GM18907 (cell line): ENCODE results near the gene MASP1.
"Not testable (repeated sequence)": the region's sequence is repeated elsewhere in the genome, so short reads cannot be mapped to it uniquely, and the experiment has no call there.

Source experiments
- ATAC-seq: cut with Tn5 transposase; IDR thresholded peaks from one replicate; pipeline ENCODE4 v1.9.1; 2021; ENCODE audit warnings: mild to moderate bottlenecking, moderate library complexity; ENCODE audit not compliant: unreplicated experiment

The MASP1 gene

DNA sequence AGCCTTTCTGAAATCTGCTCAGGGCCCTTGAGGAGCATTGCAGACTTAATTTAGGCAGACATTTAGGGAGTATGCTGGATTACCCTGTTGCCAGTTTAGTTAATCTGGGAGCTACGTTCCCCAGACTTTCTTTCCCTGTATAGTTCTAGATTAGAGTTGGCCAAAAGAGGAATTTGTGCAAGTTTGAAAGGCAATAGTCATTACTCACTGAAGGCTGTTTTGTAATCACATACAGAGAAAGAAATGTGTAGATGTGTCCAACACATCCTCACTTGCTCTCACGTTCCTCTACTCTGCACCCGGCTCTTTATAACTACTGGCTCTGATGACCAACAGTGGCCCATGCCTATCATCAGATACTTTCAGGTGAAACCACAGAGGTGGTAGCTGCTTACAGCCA lies 24.2 kb downstream of the MASP1 start:
- no peak for ATAC-seq

DNA sequence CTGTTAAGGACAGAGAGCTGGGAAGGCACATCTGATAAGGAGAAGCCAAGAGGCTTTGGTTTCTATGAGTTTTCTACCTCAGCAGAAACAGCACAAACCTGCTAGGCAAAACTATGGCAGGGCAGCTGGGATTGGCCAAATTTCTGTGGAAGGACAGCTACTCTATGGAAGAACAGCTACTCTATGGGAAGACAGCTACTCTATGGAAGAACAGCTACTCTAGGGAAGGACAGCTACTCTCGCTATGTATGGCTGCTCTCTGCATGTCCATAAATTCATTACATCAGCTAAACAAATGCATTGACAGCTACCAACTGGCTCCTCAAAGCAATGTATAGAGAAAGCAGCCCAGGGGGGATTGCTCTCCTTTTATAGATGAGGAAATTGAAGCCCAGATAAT lies 24.8 kb downstream of the MASP1 start:
- no peak for ATAC-seq

DNA sequence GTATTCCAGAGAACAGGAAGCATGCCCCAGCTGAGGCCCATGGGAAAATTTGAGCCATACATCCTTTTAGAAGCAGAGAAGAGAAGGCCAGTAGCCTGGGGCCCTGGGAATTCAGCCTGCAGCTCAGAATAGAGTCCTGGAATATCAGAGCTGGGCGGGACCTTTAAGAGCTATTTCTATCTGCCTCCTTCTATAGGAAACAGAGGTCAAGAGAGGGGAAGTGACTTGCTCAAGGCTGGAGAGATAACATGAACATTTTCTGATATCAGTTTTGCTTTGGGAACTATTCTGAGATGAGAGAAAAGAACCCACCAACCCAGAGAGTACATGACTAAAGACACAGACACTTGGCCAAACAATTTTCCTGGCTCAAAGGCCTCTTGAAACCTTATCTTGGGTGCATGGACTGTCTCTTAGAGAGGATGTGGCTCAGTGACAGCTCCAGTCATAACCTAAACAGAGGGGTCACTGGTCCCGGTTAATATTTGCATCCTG lies 26.0 kb downstream of the MASP1 start:
- ATAC-seq = no peak

DNA sequence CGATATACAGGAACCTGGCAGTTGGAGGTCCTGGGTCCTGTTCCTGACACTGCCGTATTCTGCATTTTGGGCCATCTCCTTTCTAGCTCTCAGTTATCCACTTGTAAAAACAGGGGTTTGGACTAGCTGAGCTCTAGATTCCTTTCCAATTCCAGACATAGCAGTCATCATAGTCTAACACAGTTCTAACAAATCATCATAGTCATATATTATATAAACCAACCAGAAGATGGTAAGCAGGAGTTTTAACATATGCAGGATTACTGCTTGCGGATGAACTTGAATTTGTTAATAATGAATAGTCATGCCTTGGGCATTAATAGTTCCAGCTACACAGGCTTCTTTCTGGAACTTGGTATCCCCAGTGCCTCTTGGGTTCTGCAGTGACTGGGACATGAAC lies 26.6 kb downstream of the MASP1 start:
- ATAC-seq = no peak

DNA sequence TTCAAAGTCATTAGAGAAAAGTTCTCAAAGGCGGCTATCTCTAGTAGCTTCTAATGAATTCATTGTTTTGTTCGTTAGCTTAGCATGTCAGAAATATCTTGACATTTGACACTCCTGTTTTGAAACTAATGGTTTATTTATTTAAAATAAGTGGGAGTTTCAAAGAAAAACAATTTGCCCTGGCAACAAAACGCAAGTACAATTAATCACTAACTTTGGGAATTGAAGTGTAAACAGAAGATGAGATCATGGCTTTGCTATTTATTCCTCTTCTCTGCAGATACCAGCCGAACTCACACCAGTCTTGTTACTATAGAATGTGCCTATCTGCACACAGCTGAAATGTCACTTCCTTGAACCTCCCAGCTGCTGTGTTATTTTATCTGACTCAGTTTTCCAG lies 27.5 kb downstream of the MASP1 start:
- no peak for ATAC-seq

DNA sequence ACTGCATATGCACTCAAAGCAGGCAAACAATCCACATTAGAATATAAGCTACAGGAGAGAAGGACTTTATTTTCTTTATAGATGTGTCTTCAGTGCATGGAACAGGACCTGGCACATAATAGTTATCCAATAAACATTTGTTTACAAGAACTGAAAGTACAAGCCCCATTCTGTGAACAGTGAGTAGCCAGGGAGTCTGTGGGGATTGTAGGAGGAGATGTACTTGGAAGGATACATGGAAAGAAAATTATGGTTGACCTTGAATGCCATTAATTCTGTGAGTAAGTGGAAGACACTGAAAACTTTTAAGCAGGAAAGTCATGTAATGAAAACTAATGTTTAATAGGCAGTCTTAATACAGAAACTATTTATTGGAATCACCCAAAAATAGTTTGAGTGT lies 28.3 kb downstream of the MASP1 start:
- ATAC-seq = no peak

DNA sequence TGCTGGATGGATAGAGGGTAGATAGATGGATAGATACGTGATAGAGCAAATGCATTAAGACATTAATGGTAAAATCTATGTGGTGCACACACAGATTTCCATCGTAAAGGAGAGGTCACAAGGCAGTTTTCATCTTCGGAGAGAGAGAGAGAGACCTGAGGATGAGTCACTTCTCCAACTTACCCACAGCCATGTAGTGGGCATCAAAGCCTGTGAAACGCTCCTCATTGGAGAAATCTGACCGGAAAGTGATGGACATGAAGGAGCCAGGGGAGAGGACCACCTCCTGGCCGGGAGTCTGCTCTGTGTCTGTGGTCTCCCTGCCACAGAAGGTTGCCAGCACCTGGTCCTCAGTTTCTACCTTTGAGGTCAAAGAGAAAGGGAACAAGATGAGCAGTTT lies 29.2 kb downstream of the MASP1 start:
- ATAC-seq = no peak

DNA sequence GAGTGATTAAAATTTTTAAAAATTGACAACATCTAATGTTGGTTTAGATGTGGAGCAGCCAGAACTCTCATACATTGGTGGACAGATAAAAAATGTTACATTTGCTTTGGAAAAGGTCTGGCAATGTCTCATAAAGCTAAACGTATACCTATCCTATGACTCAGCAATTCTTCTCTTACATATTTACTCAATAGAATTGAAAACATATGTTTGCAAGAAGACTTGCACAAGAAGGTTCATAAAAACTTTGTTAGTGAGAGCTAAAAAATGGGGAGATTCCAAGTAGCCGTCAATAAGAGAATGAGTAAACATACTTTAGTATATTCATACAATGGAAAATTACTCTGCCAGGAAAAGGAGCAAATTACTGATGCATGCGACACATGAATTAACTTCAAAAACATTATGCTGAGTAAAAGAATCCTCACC lies 30.0 kb downstream of the MASP1 start:
- ATAC-seq = no peak

DNA sequence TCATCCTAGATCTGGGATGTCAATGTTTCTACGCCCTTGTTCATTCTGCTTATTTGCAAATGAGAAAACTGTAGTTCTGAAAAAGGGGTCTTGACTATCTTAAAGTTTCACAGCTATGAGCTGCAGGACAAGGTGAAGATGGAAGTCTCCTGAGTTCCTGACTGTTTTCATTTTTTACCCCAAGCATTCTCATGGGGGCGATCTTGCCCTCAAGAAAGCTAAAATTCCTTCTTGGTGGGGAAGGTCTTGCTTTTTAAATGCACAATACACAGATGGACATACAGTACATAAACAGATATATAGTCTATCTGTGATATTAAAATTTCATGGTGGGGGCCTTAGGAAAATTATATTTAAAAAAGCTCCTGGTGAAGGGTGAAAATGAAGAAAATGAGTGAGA lies 32.4 kb downstream of the MASP1 start:
- ATAC-seq = no peak

DNA sequence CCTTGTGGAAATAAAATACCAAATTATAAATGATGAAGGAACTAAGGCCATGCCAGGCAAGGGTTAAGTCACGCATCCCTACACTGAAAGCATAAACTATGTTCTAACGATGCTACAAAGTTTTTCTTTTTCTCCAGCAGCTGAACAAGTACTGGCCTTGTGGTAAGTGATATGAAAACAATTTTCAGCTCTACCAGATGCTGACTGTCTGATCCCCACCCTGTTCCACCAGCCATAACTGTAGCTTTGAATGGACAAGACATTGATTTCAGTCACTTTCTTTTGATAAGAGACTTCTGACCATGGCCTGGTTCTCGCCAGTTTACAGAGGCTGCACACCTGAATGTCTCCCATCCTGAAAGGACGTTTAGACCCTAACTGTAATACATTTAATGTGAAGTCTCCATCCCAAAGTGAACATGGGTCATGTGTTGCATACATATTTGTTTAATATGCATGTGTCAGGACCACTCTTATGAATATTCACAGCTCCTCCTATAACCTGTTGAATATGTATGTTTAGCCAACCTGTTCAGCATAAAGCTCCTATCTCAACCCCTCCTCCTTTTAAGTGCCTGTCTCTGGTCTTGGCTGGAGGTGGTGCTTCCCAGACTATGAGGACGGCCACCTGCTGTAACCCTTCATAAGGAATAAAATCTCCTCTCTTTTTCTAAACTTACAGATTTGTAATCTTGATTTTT lies 33.4 kb downstream of the MASP1 start:
- no peak for ATAC-seq

DNA sequence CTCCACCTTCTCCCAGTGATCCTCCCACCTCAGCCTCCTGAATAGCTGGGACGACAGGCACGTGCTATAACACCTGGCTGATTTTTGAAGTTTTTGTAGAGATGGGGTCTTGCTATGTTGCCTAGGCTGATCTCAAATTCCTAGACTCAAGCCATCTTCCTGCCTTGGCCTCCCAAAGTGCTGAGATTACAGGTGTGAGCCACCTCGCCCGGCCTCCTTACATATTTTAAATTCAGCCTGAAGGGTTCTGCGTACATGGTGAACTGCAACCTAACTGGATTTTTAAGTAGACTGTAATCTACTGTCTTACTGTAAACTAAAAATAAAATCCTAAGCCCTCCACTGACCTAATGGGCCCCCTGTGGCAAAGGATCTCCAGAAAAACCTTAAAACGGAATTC lies 34.1 kb downstream of the MASP1 start:
- no peak for ATAC-seq

DNA sequence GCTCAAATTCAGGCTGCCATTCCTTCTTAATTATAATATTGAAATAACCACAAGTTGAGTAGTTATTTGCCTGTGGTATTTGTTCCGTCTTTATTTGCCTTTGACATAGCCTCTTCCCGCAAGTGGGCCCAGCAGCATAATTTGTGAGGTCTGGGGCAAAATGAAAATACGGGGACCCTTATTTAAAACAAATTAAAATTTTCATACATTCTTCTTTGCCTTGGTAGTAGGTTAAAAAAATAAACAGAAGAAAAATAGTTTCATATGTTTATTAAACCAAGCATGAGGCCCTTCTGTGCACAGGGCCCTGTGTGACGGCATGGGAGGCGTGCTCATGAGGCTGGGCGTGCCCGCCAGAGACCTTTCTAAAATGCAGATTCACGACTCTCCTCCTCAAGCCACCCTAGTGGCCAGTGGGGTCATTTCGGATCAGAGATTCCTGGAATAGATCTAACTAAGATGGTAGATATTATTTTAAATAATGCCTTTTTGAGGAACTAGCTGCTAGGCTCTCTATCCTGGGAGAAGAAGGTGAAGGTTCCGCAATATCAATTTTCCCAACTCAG lies 35.4 kb downstream of the MASP1 start:
- no peak for ATAC-seq

DNA sequence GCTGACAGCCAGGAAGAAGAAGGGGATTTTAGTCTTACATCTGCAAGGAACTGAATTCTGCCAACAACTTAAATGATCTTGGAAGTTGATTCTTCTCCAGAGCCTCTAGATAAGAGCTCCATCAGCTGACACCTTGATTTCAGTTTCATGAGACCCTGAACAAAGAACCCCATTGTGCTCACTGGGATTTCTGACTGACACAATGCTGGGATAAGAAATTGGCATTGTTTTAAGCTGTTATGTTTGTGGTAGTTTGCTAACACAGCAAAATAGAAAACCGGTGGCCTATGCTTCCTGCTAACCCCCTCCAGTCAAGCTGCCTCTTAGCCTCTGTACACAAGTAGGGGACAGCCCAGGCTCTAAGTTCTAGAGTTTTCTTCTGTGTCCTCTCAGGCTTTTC lies 36.2 kb downstream of the MASP1 start:
- no peak for ATAC-seq

DNA sequence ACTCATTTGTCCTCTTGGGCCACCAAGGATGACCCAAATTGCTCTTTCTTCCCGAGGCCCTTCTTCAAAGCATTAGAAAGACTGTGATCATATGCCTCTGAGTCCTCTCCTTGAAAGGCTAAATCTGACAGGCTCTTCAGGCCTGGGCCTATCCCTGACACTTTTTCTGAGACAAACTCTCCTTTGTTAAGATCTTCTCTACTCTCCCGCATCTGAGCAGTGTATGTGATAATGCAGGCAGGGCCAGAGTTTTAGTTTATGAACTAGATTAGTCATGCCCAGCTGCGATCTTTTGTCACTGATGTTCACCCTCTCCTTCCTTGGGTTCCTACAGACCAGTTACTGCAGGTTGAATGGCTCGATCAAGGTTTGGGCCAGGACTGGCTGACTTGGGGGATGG lies 39.2 kb downstream of the MASP1 start:
- ATAC-seq = no peak

DNA sequence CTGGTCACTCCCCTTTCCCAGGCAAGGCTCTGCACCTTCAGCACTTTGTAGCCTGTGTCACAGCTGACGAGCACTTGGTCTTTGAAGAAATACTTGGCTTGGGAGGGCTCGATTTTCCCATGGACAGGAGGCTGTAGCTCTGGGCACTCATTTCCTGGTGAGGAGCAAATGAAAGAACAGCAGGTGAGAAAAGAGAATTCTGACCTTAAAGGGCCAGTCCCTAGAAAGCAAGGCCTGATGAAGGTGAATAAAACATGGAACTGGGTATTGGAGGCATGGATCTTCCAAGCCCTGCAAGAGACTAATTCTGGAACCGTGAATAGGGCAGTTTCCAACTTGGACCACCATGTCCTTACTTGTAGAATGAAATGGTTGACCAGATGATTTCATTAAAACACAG lies 39.9 kb downstream of the MASP1 start:
- ATAC-seq = no peak

DNA sequence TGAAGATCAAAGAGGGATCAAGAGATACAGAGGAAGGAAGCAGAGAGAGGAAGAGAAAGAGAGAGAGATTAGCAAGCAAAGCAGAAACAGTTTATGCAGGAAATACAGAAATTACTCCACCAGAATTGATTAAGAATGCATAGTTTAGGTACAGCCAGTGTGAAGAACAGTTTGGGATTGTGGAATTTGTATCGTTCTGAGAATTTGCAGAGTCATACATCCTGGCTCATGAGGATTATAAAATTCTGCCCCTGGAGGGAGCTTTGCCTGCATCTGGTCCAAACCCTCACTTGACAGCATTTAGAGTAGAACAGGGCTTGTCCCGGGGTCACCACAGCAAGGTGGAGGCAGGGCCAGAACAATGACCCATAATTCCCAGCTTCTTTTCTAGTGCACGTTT lies 44.1 kb downstream of the MASP1 start:
- no peak for ATAC-seq

DNA sequence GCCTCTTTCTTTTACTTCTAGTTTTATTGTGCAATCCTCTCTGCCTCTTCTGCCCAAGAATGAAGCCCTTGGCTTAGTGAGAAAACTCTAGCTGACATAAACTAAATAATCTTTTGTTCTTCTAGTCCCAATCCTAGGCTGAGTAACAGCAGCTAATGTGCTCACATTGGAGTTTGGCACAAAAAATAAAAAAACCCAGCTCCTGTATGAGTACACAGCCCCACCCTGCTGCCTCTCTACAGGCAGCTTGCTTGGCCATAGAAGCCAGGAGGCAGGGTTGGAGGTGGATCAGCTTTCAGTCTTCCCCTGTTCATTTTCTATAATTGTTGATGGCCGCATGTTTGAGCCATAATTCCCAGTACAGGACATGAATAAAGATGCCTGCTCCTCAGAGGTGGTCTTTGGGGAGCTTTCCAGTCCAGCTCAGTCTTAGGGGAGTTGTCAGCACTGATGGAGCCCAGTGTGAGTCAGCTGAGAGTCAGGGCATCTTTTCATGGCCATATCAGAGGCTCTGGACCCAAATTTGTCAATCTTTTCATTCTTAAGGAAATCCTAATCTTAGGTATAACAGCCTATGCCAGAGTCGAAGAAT lies 47.5 kb downstream of the MASP1 start:
- ATAC-seq = no peak

DNA sequence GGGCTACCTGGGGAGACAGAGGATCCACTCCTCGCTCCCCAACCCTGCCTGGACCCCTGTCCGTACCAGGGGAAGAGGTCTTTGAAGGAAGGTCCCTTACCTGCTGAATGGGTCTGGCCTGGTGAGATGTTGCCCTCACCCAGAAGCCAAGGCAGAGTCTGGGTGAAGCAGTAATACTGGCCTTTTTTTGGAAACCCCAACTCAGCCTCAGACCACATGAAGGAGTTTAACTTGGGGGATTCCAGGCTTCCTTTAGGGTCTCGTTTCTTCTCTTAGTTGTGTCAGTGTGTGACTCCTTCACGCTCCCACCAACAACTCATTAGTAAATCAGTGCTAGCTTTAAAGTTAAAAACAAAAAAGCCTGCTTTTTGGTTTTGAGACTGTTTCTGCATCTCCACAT lies 48.6 kb downstream of the MASP1 start:
- no peak for ATAC-seq

DNA sequence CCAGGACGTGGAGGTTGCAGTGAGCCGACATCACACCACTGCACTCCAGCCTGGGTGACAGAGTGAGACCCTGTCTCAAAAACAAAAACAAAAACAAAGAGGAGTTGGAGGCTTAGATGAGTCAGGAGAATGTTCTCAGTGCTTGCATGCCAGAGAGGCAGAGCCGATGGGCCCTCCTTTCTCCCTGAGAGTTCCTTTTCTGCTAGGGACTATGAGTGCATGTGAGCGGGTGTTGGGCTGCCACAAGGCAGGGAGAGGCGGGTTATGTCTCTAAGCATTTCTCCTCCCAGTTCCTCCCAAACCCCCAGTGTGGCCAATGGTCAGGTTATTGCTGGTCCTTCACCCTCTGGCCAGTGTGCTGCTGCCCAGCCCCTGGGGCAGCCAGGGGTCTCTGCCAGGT lies 49.1 kb downstream of the MASP1 start:
- ATAC-seq = no peak

DNA sequence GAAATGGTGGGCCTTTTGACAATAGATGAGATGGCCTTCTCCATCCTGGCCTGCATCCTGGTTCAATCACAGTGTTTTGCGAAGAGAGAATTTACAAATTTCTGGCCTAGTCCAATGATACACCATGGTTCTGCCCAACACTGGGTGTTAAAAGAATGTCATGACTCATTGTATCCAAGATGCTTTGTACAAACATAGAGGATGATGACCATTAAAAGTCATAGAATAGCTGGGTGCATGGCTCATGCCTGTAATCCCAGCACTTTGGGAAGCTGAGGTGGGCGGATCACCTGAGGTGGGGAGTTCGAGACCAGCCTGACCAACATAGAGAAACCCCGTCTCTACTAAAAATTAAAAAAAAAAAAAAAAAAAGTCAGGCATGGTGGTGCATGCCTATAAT lies 52.7 kb downstream of the MASP1 start:
- ATAC-seq = not testable (repeated sequence)

DNA sequence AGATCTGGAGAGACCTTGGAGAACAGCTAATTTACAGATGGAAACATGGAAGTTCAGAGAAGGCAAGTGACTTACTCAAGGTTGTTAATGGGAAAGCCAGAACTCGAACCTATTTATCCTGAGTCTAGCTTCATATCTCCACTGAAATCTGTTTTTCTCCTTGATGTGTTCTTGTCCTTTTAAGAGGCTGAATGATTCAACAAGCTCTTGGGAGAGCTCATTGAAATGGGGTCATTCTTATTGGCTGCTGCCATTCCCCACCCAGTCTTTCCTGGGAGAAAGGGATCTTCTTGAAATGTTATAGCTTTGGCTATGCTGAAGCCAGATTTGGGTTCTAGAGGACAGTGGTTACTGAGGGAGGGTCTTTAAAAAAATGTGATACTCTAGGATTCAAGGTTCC lies 53.3 kb downstream of the MASP1 start:
- no peak for ATAC-seq

DNA sequence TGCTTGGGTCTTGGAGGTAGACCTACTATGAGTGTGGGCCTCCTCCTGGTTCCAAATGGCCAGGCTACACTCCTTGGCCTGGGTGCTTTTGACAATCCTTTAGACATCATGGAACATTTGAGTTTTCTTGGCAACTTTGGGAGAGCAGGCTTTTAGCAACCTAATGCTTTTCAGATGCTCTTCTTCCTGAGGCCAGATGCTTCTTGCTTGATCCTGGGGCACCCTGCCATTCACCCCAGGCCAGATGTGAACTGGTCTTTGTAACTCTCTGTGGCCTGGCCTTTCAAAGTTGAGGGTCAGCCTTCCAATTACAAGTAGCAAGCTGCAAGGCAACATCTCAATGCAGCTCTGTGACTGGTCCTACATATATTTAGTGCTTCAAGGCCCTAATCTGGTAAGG lies 53.8 kb downstream of the MASP1 start:
- no peak for ATAC-seq

DNA sequence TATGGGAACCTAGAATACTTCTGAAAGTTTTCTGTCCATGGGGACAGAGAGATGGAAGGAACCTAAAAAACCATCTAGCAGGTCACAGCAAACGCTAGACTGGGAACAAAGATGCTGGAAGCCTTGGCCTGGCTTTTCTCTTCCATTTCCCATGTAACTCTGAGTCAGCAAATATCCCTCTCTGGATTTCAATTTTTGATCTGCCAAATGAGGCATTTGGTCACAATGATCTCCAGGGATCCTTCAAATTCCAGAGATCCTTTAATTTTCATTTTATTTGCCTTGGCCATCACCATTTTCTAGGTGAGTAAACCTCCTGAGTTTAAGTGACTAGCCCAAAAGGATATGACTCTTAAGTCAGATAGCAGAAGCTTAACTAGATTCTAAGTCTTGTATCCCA lies 54.6 kb downstream of the MASP1 start:
- ATAC-seq = no peak
